ENCODE measurements around the gene DOCK11. TPM values are rescaled to one million over a fixed set of nuclear protein-coding genes. Genes with fewer than 3 reads are reported as not detected.
"Not testable (repeated sequence)": the region's sequence is repeated elsewhere in the genome, so short reads cannot be mapped to it uniquely, and the experiment has no call there.

Gene DOCK11
- total and polyA plus RNA-seq, 9 of the 15 experiments (the other 6 are each of a cell fraction or from before 2014, with no cell fraction given), result 41.8 to 77.8 (median 50.9) TPM

DNA sequence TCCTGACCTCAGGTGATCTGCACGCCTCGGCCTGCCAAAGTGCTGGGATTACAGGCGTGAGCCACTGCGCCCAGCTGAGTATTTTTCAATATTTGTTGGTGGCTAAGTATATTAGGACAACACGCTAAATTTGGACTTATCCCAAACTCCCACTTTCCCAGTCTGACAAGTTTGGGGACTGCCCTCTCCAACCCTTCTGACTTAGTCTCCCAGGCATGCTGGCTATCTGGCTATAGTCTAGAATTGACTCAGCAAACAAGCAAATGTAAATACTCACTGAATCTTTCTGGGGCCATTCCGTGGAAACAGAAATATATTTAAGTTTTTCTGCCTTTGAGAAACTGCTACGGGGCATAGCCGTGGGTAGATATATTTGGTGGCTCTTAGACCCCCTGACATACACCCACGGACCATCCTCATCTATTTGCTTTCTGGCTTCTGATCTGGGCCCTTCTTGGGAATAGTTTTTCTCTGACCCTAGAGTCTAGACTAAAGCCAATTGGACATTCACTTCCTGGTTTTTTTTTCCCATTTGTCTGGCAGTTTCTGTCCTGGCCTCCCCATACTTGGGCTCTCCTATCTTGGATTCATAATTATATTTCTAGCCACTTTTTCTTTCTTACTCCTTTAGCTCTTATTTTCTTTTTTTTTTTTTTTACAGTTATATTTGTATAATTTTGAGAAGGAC is 11.3 kb upstream of the DOCK11 start:
- peak; percentile 45 for ATAC-seq
- H3K4me3 ChIP-seq, result no peak overlapping the region

DNA sequence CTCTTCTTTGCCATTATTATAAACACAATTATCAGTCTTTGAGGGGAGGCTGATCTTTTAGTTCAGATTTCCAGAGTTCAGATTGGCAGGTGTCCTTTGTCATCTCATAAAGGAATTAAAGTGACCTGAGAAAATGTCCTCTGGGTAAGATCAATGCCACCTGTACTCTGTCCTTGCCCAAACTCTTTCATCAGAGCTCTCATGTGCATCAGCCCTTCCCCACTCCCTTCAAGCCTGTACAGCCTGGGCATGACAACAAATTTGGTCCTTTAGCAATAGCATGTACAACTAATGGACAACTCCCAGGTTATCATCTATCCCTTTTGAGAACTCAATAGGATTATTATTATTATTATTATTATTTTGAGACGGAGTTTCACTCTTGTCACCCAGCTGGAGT is 8.9 kb upstream of the DOCK11 start:
- DNase-seq (ENCODE audit: extremely low read depth in 1 of 4, low spot score in 3 of 4); CTCF ChIA-PET (ENCODE audit: low intra/inter-chr PET ratio); H3K4me2 ChIP-seq (ENCODE audit: insufficient read depth, low read length); H4K20me1 ChIP-seq (replicated peaks; ENCODE audit: control insufficient read depth, insufficient read depth, low read length); H3K4me1 ChIP-seq (replicated peaks in 1 of 2; ENCODE audit: control insufficient read depth in 2 of 2, insufficient read depth in 2 of 2, low read length in 2 of 2); BruUV-seq (replicated peaks); ATAC-seq; H3K4me3 ChIP-seq; H3K9ac ChIP-seq (ENCODE audit: insufficient read depth in 1 of 2, low read depth in 2 of 2, low read length in 2 of 2); H3K27ac ChIP-seq (ENCODE audit: extremely low read depth, low read depth, low read length); H3K79me2 ChIP-seq (ENCODE audit: control insufficient read depth, insufficient read depth, low read length); H2AFZ ChIP-seq (ENCODE audit: low read depth, low read length); H3K9me3 ChIP-seq (replicated peaks; ENCODE audit: control insufficient read depth, insufficient read depth, low read depth, low read length); POLR2A ChIA-PET; H3K36me3 ChIP-seq (ENCODE audit: control insufficient read depth, insufficient read depth, low read length); H3K27me3 ChIP-seq (ENCODE audit: control insufficient read depth in 2 of 2, insufficient read depth in 2 of 2, low read length in 2 of 2); intact Hi-C loops (cut with micrococcal nuclease); H3K9me1 ChIP-seq (ENCODE audit: control insufficient read depth, insufficient read depth, low read length): not testable (repeated sequence)
- in situ Hi-C loops (cut with MboI), result loop anchor here (5.0 kb wide), 1 partner anchor 551 kb away; no protein-coding TSS in a partner anchor
- FAIRE-seq, result peak; percentile 32
- 90% methylated on average over 1 of the region's 1 CpG for WGBS (ENCODE audit: insufficient coverage, low coverage, missing lambda C conversion rate)

More for the DNA sequence above, 11.3 kb upstream of the DOCK11 start:
- TF ChIP-seq BRD4 (IDR thresholded peaks at IDR 0.05), result no peak
- H3K79me2 ChIP-seq (ENCODE audit: control insufficient read depth, insufficient read depth, low read length), result no peaks in the 10 kb centered on the region
- H3K4me1 ChIP-seq (replicated peaks in 1 of 2; ENCODE audit: control insufficient read depth in 2 of 2, insufficient read depth in 2 of 2, low read length in 2 of 2), result no peaks in the 10 kb centered on the region; a peak in 1 of 5 replicates
- H3K27ac ChIP-seq (ENCODE audit: extremely low read depth, low read depth, low read length), result no peak overlapping the region
- H3K9me3 ChIP-seq (replicated peaks; ENCODE audit: control insufficient read depth, insufficient read depth, low read depth, low read length), result no peaks in the 10 kb centered on the region
- no peaks in the 10 kb centered on the region for H4K20me1 ChIP-seq (replicated peaks; ENCODE audit: control insufficient read depth, insufficient read depth, low read length)
- FAIRE-seq (no peak), DNase-seq (ENCODE audit: extremely low read depth in 1 of 4, low spot score in 3 of 4) (no peak)
- ChIA-PET CTCF (ENCODE audit: low intra/inter-chr PET ratio) (no interaction called here), POLR2A (no interaction called here)
- intact Hi-C loops (cut with micrococcal nuclease), result no loop called here
- no peaks in the 10 kb centered on the region for H3K36me3 ChIP-seq (ENCODE audit: control insufficient read depth, insufficient read depth, low read length)
- H3K27me3 ChIP-seq (ENCODE audit: control insufficient read depth in 2 of 2, insufficient read depth in 2 of 2, low read length in 2 of 2), result no peaks in the 10 kb centered on the region
- no TSS peak for BruUV-seq (replicated peaks)
- peak overlapping the region; percentile 81 for H2AFZ ChIP-seq (ENCODE audit: low read depth, low read length)
- no peak overlapping the region for H3K4me2 ChIP-seq (ENCODE audit: insufficient read depth, low read length)
- H3K9ac ChIP-seq (ENCODE audit: insufficient read depth in 1 of 2, low read depth in 2 of 2, low read length in 2 of 2), result no peak overlapping the region
- 54% methylated on average over 7 of the region's 9 CpGs for WGBS (ENCODE audit: insufficient coverage, low coverage, missing lambda C conversion rate)
- H3K9me1 ChIP-seq (ENCODE audit: control insufficient read depth, insufficient read depth, low read length), result no peaks in the 10 kb centered on the region
- in situ Hi-C loops (cut with MboI), result no loop called here
